DND-41 (cell line): ENCODE data around the gene PTK6.

Experiments used
- ATAC-seq: fragments of 200-7000 bp; cut with Tn5 transposase; 3 replicates; pipeline ENCODE4 v1.9.1; 2021; ENCODE audit warnings: low read depth; ENCODE audit not compliant: insufficient read depth
- DNase-seq: peaks from one replicate; pipeline ENCODE4 v3.0.0-alpha.2; 2020
- H2AFZ ChIP-seq: 2 replicates; pipeline ENCODE4 v1.6.0; 2012; ENCODE audit warnings: low read depth, low read length
- H3K27ac ChIP-seq: 2 replicates; pipeline ENCODE4 v1.5.1; 2012; ENCODE audit warnings: low read length, inconsistent platforms
- H3K27me3 ChIP-seq: fragments of 200-600 bp; sonication (generic); 2 replicates; pipeline ENCODE4 v1.6.0; 2012; ENCODE audit warnings: low read length, mild to moderate bottlenecking, inconsistent platforms; ENCODE audit not compliant: insufficient read depth, poor library complexity
- H3K36me3 ChIP-seq: 2 replicates; pipeline ENCODE4 v1.5.1; 2012; ENCODE audit warnings: low read length, inconsistent platforms; ENCODE audit not compliant: insufficient read depth
- H3K4me1 ChIP-seq: 2 replicates; pipeline ENCODE4 v1.5.1; 2012; ENCODE audit warnings: mild to moderate bottlenecking, low read length; ENCODE audit not compliant: insufficient read depth
- H3K4me2 ChIP-seq: 2 replicates; pipeline ENCODE4 v1.6.0; 2012; ENCODE audit warnings: mild to moderate bottlenecking, moderate library complexity, low read length, inconsistent platforms; ENCODE audit not compliant: insufficient read depth
- H3K4me3 ChIP-seq, 2 experiments: fragments of 200-600 bp in 1 of 2; shearing (Covaris generic) in 1 of 2; 2 replicates each; pipeline ENCODE4 v1.5.1; 2012 to 2016; ENCODE audit warnings: inconsistent platforms in 2 of 2, low read length in 2 of 2, mild to moderate bottlenecking in 2 of 2, low read depth in 1 of 2, moderate library complexity in 1 of 2
- H3K79me2 ChIP-seq: 2 replicates; pipeline ENCODE4 v1.6.0; 2012; ENCODE audit warnings: low read length, inconsistent platforms; ENCODE audit not compliant: insufficient read depth
- H3K9ac ChIP-seq: 2 replicates; pipeline ENCODE4 v1.6.0; 2012; ENCODE audit warnings: low read depth, mild to moderate bottlenecking, inconsistent platforms, low read length, moderate library complexity
- H3K9me3 ChIP-seq: 2 replicates; pipeline ENCODE4 v1.5.1; 2012; ENCODE audit warnings: low read length, moderate library complexity, mild to moderate bottlenecking, inconsistent platforms; ENCODE audit not compliant: insufficient read depth, severe bottlenecking
- H4K20me1 ChIP-seq: 2 replicates; pipeline ENCODE4 v1.6.0; 2012; ENCODE audit warnings: low read length; ENCODE audit not compliant: insufficient read depth
- EZH2 ChIP-seq: IDR thresholded peaks from 3 replicates; pipeline ENCODE4 v1.6.1; 2012; ENCODE audit warnings: borderline replicate concordance, low read depth, mild to moderate bottlenecking, moderate library complexity, low read length, inconsistent platforms; ENCODE audit not compliant: severe bottlenecking
- TF ChIP-seq, protein P1 (sequence below): IDR thresholded peaks from 2 replicates; pipeline ENCODE4 v1.5.1; 2012; ENCODE audit warnings: borderline replicate concordance, low read length, moderate library complexity, mild to moderate bottlenecking; ENCODE audit not compliant: poor library complexity, severe bottlenecking; ENCODE audit errors: extremely low read depth

PTK6 gene

GRCh38 chr20:63574829-63575743 is 37.9 kb upstream of the PTK6 start:
- no peak for TF ChIP-seq EZH2
- TF ChIP-seq, protein P1, sequence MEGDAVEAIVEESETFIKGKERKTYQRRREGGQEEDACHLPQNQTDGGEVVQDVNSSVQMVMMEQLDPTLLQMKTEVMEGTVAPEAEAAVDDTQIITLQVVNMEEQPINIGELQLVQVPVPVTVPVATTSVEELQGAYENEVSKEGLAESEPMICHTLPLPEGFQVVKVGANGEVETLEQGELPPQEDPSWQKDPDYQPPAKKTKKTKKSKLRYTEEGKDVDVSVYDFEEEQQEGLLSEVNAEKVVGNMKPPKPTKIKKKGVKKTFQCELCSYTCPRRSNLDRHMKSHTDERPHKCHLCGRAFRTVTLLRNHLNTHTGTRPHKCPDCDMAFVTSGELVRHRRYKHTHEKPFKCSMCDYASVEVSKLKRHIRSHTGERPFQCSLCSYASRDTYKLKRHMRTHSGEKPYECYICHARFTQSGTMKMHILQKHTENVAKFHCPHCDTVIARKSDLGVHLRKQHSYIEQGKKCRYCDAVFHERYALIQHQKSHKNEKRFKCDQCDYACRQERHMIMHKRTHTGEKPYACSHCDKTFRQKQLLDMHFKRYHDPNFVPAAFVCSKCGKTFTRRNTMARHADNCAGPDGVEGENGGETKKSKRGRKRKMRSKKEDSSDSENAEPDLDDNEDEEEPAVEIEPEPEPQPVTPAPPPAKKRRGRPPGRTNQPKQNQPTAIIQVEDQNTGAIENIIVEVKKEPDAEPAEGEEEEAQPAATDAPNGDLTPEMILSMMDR: no peak
- 0 out of 3 replicates have a peak, but pooled peaks have one; percentile 1 for ATAC-seq
- peak overlapping the region in 1 of 2 experiments; percentile 98; a peak in 1 of 4 replicates for H3K4me3 ChIP-seq
- no peaks in the 10 kb centered on the region for H3K27me3 ChIP-seq
- peaks cover 16% of the 10 kb centered on the region for H3K4me1 ChIP-seq
- H3K9ac ChIP-seq: peak overlapping the region; percentile 57; the same call in 1 of the 2 replicates
- H3K36me3 ChIP-seq: no peaks in the 10 kb centered on the region
- no peaks in the 10 kb centered on the region; the same call in 1 of the 2 replicates for H3K79me2 ChIP-seq
- H2AFZ ChIP-seq: peak overlapping the region; percentile 71
- H3K9me3 ChIP-seq: no peaks in the 10 kb centered on the region
- no peak overlapping the region for H3K27ac ChIP-seq
- peak overlapping the region; percentile 66; the same call in 1 of the 2 replicates for H3K4me2 ChIP-seq
- peaks cover 14% of the 10 kb centered on the region; the same call in 1 of the 2 replicates for H4K20me1 ChIP-seq
- no peak for DNase-seq

DNA sequence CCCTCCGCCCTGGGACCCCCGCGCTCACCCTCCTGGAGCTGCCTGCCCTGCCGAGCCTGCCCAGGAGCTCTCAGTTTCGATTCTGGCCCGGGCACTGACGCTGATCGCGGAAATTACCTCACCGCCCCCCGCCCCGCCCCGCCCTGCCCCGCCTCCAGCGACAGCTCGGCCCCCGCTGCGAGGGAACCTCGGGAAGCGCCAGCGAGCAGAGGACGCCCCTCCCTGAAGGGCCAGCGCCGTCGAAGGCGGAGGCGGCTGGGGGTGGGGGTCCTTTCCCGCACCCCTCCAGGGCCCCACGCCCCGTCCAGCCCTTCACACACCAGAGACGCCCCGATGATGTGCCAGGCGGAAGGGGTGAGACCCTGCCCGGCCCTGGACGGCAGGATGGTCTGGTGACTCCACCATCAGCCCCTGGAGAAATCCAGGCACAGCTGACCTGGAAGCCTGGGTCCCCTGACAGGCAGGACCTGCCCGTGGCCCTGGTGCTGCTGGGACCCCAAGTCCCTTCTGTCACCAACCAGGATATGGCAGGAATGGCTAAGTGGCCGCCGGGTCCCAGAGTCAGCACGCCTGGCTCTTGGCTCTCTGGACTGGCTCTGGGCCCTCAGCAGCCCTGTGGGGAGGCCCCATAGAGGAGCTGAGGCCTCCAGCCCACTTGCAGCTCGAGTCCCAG is 37.1 kb upstream of the PTK6 start, which contains the start of gene HELZ2:
Gene HELZ2, minus strand, starts transcription at position 84 of the 673 bp plus-strand sequence. CDS start 1,854 bp downstream, outside the sequence.
- TF ChIP-seq, protein P1: no peak
- TF ChIP-seq EZH2: no peak
- Histone ChIP-seq H3K4me2 (peak within 1 kb of the TSS; percentile 84), H3K9me3 (no peaks in the 10 kb centered on the region), H3K27ac (peak within 1 kb of the TSS; percentile 81), H4K20me1 (peaks cover 14% of the 10 kb centered on the region; the same call in 1 of the 2 replicates), H3K4me3 (peak within 1 kb of the TSS; percentile 87 to 98), H3K36me3 (no peaks in the 10 kb centered on the region), H3K4me1 (peaks cover 16% of the 10 kb centered on the region), H3K27me3 (peaks cover 1% of the 10 kb centered on the region), H2AFZ (peak within 1 kb of the TSS; percentile 96), H3K9ac (peak within 1 kb of the TSS; percentile 69), H3K79me2 (no peaks in the 10 kb centered on the region; the same call in 1 of the 2 replicates)
- DNase-seq (peak; percentile 88), ATAC-seq (peak; percentile 93)

- H3K9ac ChIP-seq: peak overlapping the region; percentile 69
- no peaks in the 10 kb centered on the region for H3K36me3 ChIP-seq
- TF ChIP-seq EZH2: no peak
- TF ChIP-seq, protein P1: no peak
- peak overlapping the region; percentile 84 for H3K4me2 ChIP-seq
- H3K27me3 ChIP-seq: peaks cover 6% of the 10 kb centered on the region
- H2AFZ ChIP-seq: peak overlapping the region; percentile 96
- ATAC-seq (peak; percentile 45), DNase-seq (peak; percentile 35)
- peak overlapping the region; percentile 81 for H3K27ac ChIP-seq
- peaks cover 19% of the 10 kb centered on the region for H4K20me1 ChIP-seq
- no peaks in the 10 kb centered on the region; the same call in 1 of the 2 replicates for H3K79me2 ChIP-seq
- H3K4me1 ChIP-seq: peaks cover 17% of the 10 kb centered on the region
- H3K4me3 ChIP-seq: peak overlapping the region; percentile 87 to 98
- no peaks in the 10 kb centered on the region for H3K9me3 ChIP-seq
Measured at GRCh38 chr20:63573647-63574131, 36.5 kb upstream of the PTK6 start.
